GM12878 (cell line): Measurements from ENCODE around the gene CYB5B. TPM values are rescaled to one million over a fixed set of nuclear protein-coding genes. Genes with fewer than 3 reads are reported as not detected.

Experiments used
- ATAC-seq: fragments of 200-7000 bp; cut with Tn5 transposase; 3 replicates; pipeline ENCODE4 v1.9.1; 2020; ENCODE audit warnings: mild to moderate bottlenecking, moderate library complexity
- BruUV-seq: library from RNA; stranded (reverse); fragments of 400-500 nt; replicated peaks from 2 replicates; lab custom pipeline; 2021; lab: Mats Ljungman, UMichigan
- CTCF ChIA-PET: fragments of 300-600 bp; sonication (Branson Sonifier 250); formaldehyde crosslinking; extraction: SDS; loops from one replicate; lab custom pipeline; 2021; ENCODE audit warnings: inconsistent platforms; lab: Yijun Ruan, JAX
- POLR2A ChIA-PET: fragments of 350-600 bp; formaldehyde crosslinking; extraction: SDS; loops from one replicate; lab custom pipeline; 2021; ENCODE audit warnings: inconsistent platforms; lab: Charles Lee
- RAD21 ChIA-PET: fragments of 300-600 bp; sonication (Branson Sonifier 250); formaldehyde crosslinking; loops from one replicate; lab custom pipeline; 2023; ENCODE audit warnings: antibody characterized with exemption; ENCODE audit not compliant: unreplicated experiment; lab: Charles Lee
- SMC1A ChIA-PET: fragments of 300-600 bp; sonication (Branson Sonifier 250); formaldehyde crosslinking; loops from one replicate; lab custom pipeline; 2023; ENCODE audit not compliant: unreplicated experiment, uncharacterized antibody; lab: Charles Lee
- DNase-seq: peaks from one replicate; pipeline ENCODE4 v3.0.0-alpha.2; 2011; ENCODE audit warnings: low read depth, low spot score
- FAIRE-seq: peaks from 3 replicates; lab custom pipeline; 2011; peaks lifted over from hg19 to GRCh38; lab: Jason Lieb, UNC
- H2AFZ ChIP-seq: 2 replicates; pipeline ENCODE4 v1.6.0; 2011; ENCODE audit warnings: low read depth, low read length, control low read depth; ENCODE audit not compliant: control insufficient read depth
- H3K27ac ChIP-seq: 2 replicates; pipeline ENCODE4 v1.5.1; 2011; ENCODE audit warnings: control low read depth; ENCODE audit not compliant: control insufficient read depth, insufficient read depth
- H3K27me3 ChIP-seq, 2 experiments: replicated peaks in 1 of 2; 2 replicates each; pipeline versions ENCODE4 v1.6.0 to v1.6.1; 2011; ENCODE audit warnings: low read length in 1 of 2; ENCODE audit not compliant: control insufficient read depth in 2 of 2, insufficient read depth in 2 of 2
- H3K36me3 ChIP-seq, 2 experiments: 2 replicates each; pipeline ENCODE4 v1.5.1; 2011; ENCODE audit warnings: low read length in 1 of 2; ENCODE audit not compliant: control insufficient read depth in 2 of 2, insufficient read depth in 2 of 2
- H3K4me1 ChIP-seq: 2 replicates; pipeline ENCODE4 v1.6.1; 2011; ENCODE audit warnings: mild to moderate bottlenecking, low read length, moderate library complexity, mixed read lengths; ENCODE audit not compliant: control insufficient read depth, insufficient read depth
- H3K4me2 ChIP-seq: 2 replicates; pipeline ENCODE4 v1.6.0; 2011; ENCODE audit warnings: control low read depth; ENCODE audit not compliant: control insufficient read depth, insufficient read depth
- H3K4me3 ChIP-seq: fragments of 200-600 bp; sonication (generic); 2 replicates; pipeline ENCODE4 v1.5.1; 2016
- H3K79me2 ChIP-seq: 2 replicates; pipeline ENCODE4 v1.6.0; 2011; ENCODE audit warnings: low read length; ENCODE audit not compliant: control insufficient read depth, insufficient read depth
- H3K9ac ChIP-seq: 2 replicates; pipeline ENCODE4 v1.8.0; 2011; ENCODE audit warnings: low read length, control low read depth, mixed read lengths; ENCODE audit not compliant: control insufficient read depth, insufficient read depth
- H3K9me3 ChIP-seq: replicated peaks from 3 replicates; pipeline ENCODE4 v1.5.1; 2011; ENCODE audit warnings: mild to moderate bottlenecking, low read length; ENCODE audit not compliant: control insufficient read depth, insufficient read depth
- H4K20me1 ChIP-seq: 2 replicates; pipeline ENCODE4 v1.6.0; 2011; ENCODE audit not compliant: control insufficient read depth, insufficient read depth
- BRCA1 ChIP-seq: IDR thresholded peaks from 2 replicates; pipeline ENCODE4 v1.6.1; 2011; ENCODE audit warnings: low read depth, low read length, improper control_type of control experiment
- CBX3 ChIP-seq: fragments of 200-600 bp; sonication (generic); IDR thresholded peaks from 2 replicates; pipeline ENCODE4 v1.6.1; 2016; ENCODE audit warnings: low read depth, borderline replicate concordance
- CHD2 ChIP-seq: IDR thresholded peaks from 2 replicates; pipeline ENCODE4 v1.6.1; 2011; ENCODE audit warnings: low read depth, low read length, improper control_type of control experiment, borderline replicate concordance
- FOXM1 ChIP-seq: IDR thresholded peaks from 2 replicates; pipeline ENCODE4 v1.6.1; 2012; ENCODE audit warnings: low read depth, mild to moderate bottlenecking, inconsistent platforms, low read length, moderate library complexity
- ZNF687 ChIP-seq: fragments of 450-650 bp; IDR thresholded peaks from 2 replicates; pipeline ENCODE4 v1.6.1; 2017; ENCODE audit warnings: mild to moderate bottlenecking, moderate library complexity
- WGBS: methylation state at CpG from one replicate; pipeline ENCODE4 v1.1.6; 2016; ENCODE audit warnings: low lambda C conversion rate; ENCODE audit not compliant: insufficient replicate concordance, insufficient coverage; ENCODE audit errors: missing lambda C conversion rate; 5-methylcytosine and 5-hydroxymethylcytosine counted together
- in situ Hi-C: fragments of 300-500 bp; cut with MboI; formaldehyde crosslinking; loops from 9 replicates; pipeline ENCODE4 v1.14.3; 2018; ENCODE audit warnings: mixed read lengths
- intact Hi-C: fragments of 100-400 bp; cut with micrococcal nuclease; formaldehyde crosslinking; loops from one replicate; pipeline ENCODE4 v1.14.2; 2022; ENCODE audit not compliant: unreplicated experiment
- polyA plus RNA-seq, 11 experiments: library from polyadenylated mRNA; depleted of rRNA in 4 of 11; unstranded in 6 of 11; stranded (reverse) in 5 of 11; fragments of >200 nt; fragmentation: Nextera tagmentation in 4 of 11; fragmentation: Illumina TruSeq in 1 of 11; extraction: Ambion mirVana in 4 of 11; extraction: Trizol in 1 of 11; gene quantifications; 1 replicate in 1 of 11; 2 replicates in 10 of 11; pipeline versions ENCODE4 v1.2.1 to v1.2.3, GENCODE V29; 2011 to 2016; ENCODE audit warnings: inconsistent platforms in 2 of 11, missing spikeins in 2 of 11, low read depth in 1 of 11
- total RNA-seq, 4 experiments: library from RNA; depleted of rRNA in 3 of 4; stranded (reverse); fragments of >200 nt in 3 of 4; fragmentation: Illumina TruSeq in 1 of 4; extraction: Trizol in 1 of 4; gene quantifications; 2 replicates each; pipeline versions ENCODE4 v1.2.1 to v1.2.3, GENCODE V29; 2013 to 2021
- TF ChIP-seq, protein P1 (sequence below): fragments of 450-650 bp; IDR thresholded peaks from 2 replicates; pipeline ENCODE4 v1.6.1; 2018; ENCODE audit warnings: borderline replicate concordance, mild to moderate bottlenecking; ENCODE audit not compliant: partially characterized antibody

The CYB5B gene
- total and polyA plus RNA-seq, 10 of the 15 experiments (the other 5 are each of a cell fraction or from before 2014, with no cell fraction given): 145 to 305 (median 179) TPM

GRCh38 chr16:69397821-69398521 lies 26.4 kb upstream of the CYB5B start (continued):
- TF ChIP-seq ZNF687: no peak

DNA sequence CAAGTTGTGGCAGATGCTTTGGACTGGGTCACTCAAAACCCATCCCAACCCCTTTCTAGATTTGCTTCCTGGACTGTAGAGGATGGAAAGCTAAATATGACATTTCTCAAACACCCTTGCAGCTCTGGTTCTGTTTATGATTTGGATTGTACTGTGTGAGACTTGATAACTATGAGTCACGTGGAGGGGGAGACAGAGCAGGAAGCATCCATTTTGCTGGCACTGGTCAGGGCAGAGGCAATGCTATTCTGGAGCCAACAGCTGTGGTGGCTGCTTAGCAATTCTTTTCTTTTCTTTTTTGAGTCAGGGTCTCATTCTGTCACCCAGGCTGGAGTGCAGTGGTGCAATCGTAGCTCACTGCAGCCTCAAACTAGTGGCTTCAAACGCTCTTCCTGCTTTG lies 25.1 kb upstream of the CYB5B start:
- no peaks in the 10 kb centered on the region for H4K20me1 ChIP-seq
- SMC1A ChIA-PET: interaction anchor here (0.6 to 5.9 kb wide), 8 partner anchors 71 to 633 kb away, joined by 3 to 38 read pairs (median 3); no protein-coding TSS in a partner anchor
- H3K79me2 ChIP-seq: no peaks in the 10 kb centered on the region
- H3K4me2 ChIP-seq: no peak overlapping the region
- H3K9me3 ChIP-seq: no peaks in the 10 kb centered on the region
- intact Hi-C loops: loop anchor here (5.0 to 10.0 kb wide), 2 partner anchors 245 to 303 kb away; no protein-coding TSS in a partner anchor
- H3K36me3 ChIP-seq: no peaks in the 10 kb centered on the region
- TF ChIP-seq CHD2: no peak
- TF ChIP-seq BRCA1: no peak
- no peak for TF ChIP-seq CBX3
- TF ChIP-seq, protein P1, sequence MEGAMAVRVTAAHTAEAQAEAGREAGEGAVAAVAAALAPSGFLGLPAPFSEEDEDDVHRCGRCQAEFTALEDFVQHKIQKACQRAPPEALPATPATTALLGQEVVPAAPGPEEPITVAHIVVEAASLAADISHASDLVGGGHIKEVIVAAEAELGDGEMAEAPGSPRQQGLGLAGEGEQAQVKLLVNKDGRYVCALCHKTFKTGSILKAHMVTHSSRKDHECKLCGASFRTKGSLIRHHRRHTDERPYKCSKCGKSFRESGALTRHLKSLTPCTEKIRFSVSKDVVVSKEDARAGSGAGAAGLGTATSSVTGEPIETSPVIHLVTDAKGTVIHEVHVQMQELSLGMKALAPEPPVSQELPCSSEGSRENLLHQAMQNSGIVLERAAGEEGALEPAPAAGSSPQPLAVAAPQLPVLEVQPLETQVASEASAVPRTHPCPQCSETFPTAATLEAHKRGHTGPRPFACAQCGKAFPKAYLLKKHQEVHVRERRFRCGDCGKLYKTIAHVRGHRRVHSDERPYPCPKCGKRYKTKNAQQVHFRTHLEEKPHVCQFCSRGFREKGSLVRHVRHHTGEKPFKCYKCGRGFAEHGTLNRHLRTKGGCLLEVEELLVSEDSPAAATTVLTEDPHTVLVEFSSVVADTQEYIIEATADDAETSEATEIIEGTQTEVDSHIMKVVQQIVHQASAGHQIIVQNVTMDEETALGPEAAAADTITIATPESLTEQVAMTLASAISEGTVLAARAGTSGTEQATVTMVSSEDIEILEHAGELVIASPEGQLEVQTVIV: no peak
- no peak for TF ChIP-seq FOXM1
- TF ChIP-seq, all 136 proteins: peak for 0
- ChIA-PET RAD21 (interaction anchor here (1.1 to 5.0 kb wide), 3 partner anchors 9 to 165 kb away, joined by 3 to 50 read pairs (median 4); partner anchors contain the start of genes CYB5B and NFAT5), CTCF (interaction anchor here (1.4 to 4.8 kb wide), 4 partner anchors 9 to 531 kb away, joined by 3 to 38 read pairs (median 5); partner anchors contain the start of gene NOB1), POLR2A (interaction anchor here (0.9 to 1.5 kb wide), 5 partner anchors 18 to 354 kb away, joined by 3 to 4 read pairs (median 3); no protein-coding TSS in a partner anchor)
- FAIRE-seq (no peak), DNase-seq (no peak), ATAC-seq (no peak)
- Histone ChIP-seq H3K4me3 (no peak overlapping the region), H3K4me1 (peaks cover 6% of the 10 kb centered on the region), H2AFZ (no peak overlapping the region), H3K27ac (no peak overlapping the region), H3K9ac (no peak overlapping the region), H3K27me3 (no peaks in the 10 kb centered on the region)
- 53% methylated on average over 3 of the region's 3 CpGs for WGBS
- no TSS peak for BruUV-seq
- in situ Hi-C loops: loop anchor here (5.0 kb wide), 1 partner anchor 353 kb away; the partner anchor contains the start of gene NOB1
